ENCODE results near the gene HEPH.

GRCh38 chrX:66163849-66164411 is at the start of gene HEPH:
- TF ChIP-seq CTCF (IDR thresholded peaks at IDR 0.05; ENCODE audit: low read depth, low read length) = no peak
- no peak for TF ChIP-seq EZH2phosphoT487 (IDR thresholded peaks at IDR 0.05; ENCODE audit: low read depth)
